Neural cell (in vitro differentiated cells): ENCODE data around the gene SCAP. TPM values are rescaled to one million over a fixed set of nuclear protein-coding genes. Genes with fewer than 3 reads are reported as not detected.

ENCODE experiments used
- H2AFZ ChIP-seq: fragments of 200-600, 300-800 bp; sonication (generic), shearing (Covaris generic); 2 replicates; pipeline ENCODE4 v1.6.0; 2014; ENCODE audit warnings: low read depth, mild to moderate bottlenecking, antibody characterized with exemption, low read length, moderate library complexity
- H3F3A ChIP-seq: fragments of 200-600 bp; shearing (Covaris generic); 2 replicates; pipeline ENCODE4 v1.6.1; 2016; ENCODE audit warnings: mild to moderate bottlenecking, moderate library complexity, mixed read lengths, antibody characterized with exemption, low read length; ENCODE audit not compliant: insufficient read depth, poor library complexity, severe bottlenecking
- H3K27ac ChIP-seq: fragments of 200-600, 300-800 bp; sonication (generic), shearing (Covaris generic); 2 replicates; pipeline ENCODE4 v1.5.1; 2014; ENCODE audit warnings: mild to moderate bottlenecking, low read length, moderate library complexity
- H3K27me3 ChIP-seq: fragments of 300-800, 200-600 bp; sonication (generic), shearing (Covaris generic); 2 replicates; pipeline ENCODE4 v1.6.0; 2014; ENCODE audit warnings: mild to moderate bottlenecking, low read depth, low read length, moderate library complexity; ENCODE audit not compliant: insufficient read depth
- H3K36me3 ChIP-seq: fragments of 300-800, 200-600 bp; sonication (generic), shearing (Covaris generic); 2 replicates; pipeline ENCODE4 v1.5.1; 2014; ENCODE audit warnings: mild to moderate bottlenecking, antibody characterized with exemption, low read length, moderate library complexity; ENCODE audit not compliant: insufficient read depth
- H3K4me2 ChIP-seq: fragments of 300-800, 200-600 bp; sonication (generic), shearing (Covaris generic); 2 replicates; pipeline ENCODE4 v1.6.0; 2014; ENCODE audit warnings: mild to moderate bottlenecking, low read length
- H3K4me3 ChIP-seq: fragments of 300-800, 200-600 bp; sonication (generic), shearing (Covaris generic); 2 replicates; pipeline ENCODE4 v1.5.1; 2014; ENCODE audit warnings: mild to moderate bottlenecking, low read length, moderate library complexity
- H3K79me2 ChIP-seq: fragments of 200-600 bp; shearing (Covaris generic); replicated peaks from 2 replicates; pipeline ENCODE4 v1.6.0; 2014; ENCODE audit warnings: mild to moderate bottlenecking, low read length, moderate library complexity; ENCODE audit not compliant: insufficient read depth
- H3K9ac ChIP-seq: fragments of 300-800, 200-600 bp; sonication (generic), shearing (Covaris generic); 2 replicates; pipeline ENCODE4 v1.6.1; 2016; ENCODE audit warnings: mild to moderate bottlenecking, low read length, mixed read lengths
- H3K9me2 ChIP-seq: fragments of 200-600 bp; shearing (Covaris generic); 2 replicates; pipeline ENCODE4 v1.6.1; 2016; ENCODE audit warnings: mild to moderate bottlenecking, low read length, mixed read lengths; ENCODE audit not compliant: insufficient read depth
- H3K9me3 ChIP-seq: fragments of 200-600, 300-800 bp; sonication (generic), shearing (Covaris generic); 2 replicates; pipeline ENCODE4 v1.6.1; 2016; ENCODE audit warnings: mild to moderate bottlenecking, mixed run types, low read length, moderate library complexity, mixed read lengths
- H4K20me1 ChIP-seq: fragments of 200-600 bp; shearing (Covaris generic); 2 replicates; pipeline ENCODE4 v1.6.1; 2016; ENCODE audit warnings: mild to moderate bottlenecking, mixed run types; ENCODE audit not compliant: insufficient read depth
- CTCF ChIP-seq: fragments of 450-650 bp; IDR thresholded peaks from 2 replicates; pipeline ENCODE4 v1.5.1; 2014; ENCODE audit warnings: antibody characterized with exemption, mild to moderate bottlenecking, moderate library complexity; ENCODE audit not compliant: poor library complexity, severe bottlenecking
- EP300 ChIP-seq: fragments of 450-650 bp; conservative IDR thresholded peaks from 2 replicates; pipeline ENCODE4 v1.6.1; 2014; ENCODE audit warnings: antibody characterized with exemption, mild to moderate bottlenecking, moderate library complexity; ENCODE audit not compliant: poor library complexity, severe bottlenecking
- EZH2 ChIP-seq: fragments of 200-600, 300-800 bp; shearing (Covaris generic), sonication (generic); IDR thresholded peaks from 2 replicates; pipeline ENCODE4 v1.6.1; 2014; ENCODE audit warnings: antibody characterized with exemption, low read length, borderline replicate concordance, mild to moderate bottlenecking; ENCODE audit not compliant: insufficient read depth, poor library complexity, severe bottlenecking
- MXI1 ChIP-seq: fragments of 450-650 bp; conservative IDR thresholded peaks from 2 replicates; pipeline ENCODE4 v1.6.1; 2014; ENCODE audit warnings: antibody characterized with exemption, mild to moderate bottlenecking; ENCODE audit not compliant: poor library complexity, severe bottlenecking
- POLR2AphosphoS5 ChIP-seq: IDR thresholded peaks from 2 replicates; pipeline ENCODE4 v1.6.1; 2012
- RAD21 ChIP-seq: fragments of 450-650 bp; conservative IDR thresholded peaks from 2 replicates; pipeline ENCODE4 v1.6.1; 2014; ENCODE audit warnings: antibody characterized with exemption, mild to moderate bottlenecking, moderate library complexity
- SMC3 ChIP-seq: fragments of 450-650 bp; conservative IDR thresholded peaks from 2 replicates; pipeline ENCODE4 v1.6.1; 2014; ENCODE audit warnings: antibody characterized with exemption, mild to moderate bottlenecking, moderate library complexity; ENCODE audit not compliant: poor library complexity
- TAF1 ChIP-seq: IDR thresholded peaks from 2 replicates; pipeline ENCODE4 v1.6.1; 2012; ENCODE audit warnings: low read depth
- polyA plus RNA-seq: library from polyadenylated mRNA; depleted of rRNA; stranded (reverse); fragments of >200 nt; gene quantifications from 2 replicates; pipeline ENCODE4 v1.2.3, GENCODE V29; 2014
- TF ChIP-seq, protein P1 (sequence below): IDR thresholded peaks from 2 replicates; pipeline ENCODE4 v1.6.1; 2012; ENCODE audit warnings: borderline replicate concordance

Gene SCAP
- polyA plus RNA-seq, 1 donor from 2014 or later: 58.0 TPM

DNA sequence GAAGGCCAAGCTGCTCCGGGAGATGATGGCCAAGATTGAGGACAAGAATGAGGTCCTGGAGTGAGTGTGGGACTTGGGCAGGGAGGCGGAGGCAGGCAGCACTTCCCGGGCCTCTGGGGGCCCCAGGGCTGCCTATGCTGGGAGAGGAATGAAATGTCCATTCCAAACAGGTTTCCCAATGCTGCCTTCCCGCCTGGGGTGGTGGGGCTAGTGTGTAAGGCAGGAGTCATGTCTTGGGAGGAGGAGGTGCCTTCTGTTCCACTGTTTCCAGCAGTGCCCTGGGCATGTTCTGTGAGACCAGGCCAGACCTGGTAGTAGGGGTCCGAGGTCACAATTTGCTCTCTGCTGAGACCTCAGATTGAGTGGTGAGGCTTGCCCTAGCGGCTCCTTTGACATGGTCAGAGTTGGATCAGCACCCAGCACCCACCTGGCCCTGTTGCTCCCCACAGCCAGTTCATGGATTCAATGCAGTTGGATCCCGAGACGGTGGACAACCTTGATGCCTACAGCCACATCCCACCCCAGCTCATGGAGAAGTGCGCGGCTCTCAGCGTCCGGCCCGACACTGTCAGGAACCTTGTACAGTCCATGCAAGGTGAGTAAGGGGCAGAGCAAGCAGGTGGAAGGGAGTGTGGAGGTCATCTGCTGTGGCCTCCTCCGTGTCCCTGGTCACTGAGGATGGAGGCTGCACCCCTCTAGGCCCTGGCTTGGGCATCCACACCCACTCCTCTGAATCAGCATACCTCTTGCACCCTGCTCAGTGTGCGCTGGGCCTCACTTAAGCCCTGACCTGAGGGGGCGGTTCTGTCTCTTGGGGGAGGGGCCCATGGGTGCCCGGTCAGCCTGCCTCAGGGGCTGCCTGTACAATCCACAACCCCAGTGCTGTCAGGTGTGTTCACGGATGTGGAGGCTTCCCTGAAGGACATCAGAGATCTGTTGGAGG lies 67.6 kb downstream of the SCAP start:
- no peaks in the 10 kb centered on the region for H3K79me2 ChIP-seq
- no peaks in the 10 kb centered on the region for H3F3A ChIP-seq
- no peaks in the 10 kb centered on the region for H3K9me2 ChIP-seq
- H3K9ac ChIP-seq: no peak overlapping the region
- H3K36me3 ChIP-seq: no peaks in the 10 kb centered on the region
- H3K27me3 ChIP-seq: no peaks in the 10 kb centered on the region
- H3K4me2 ChIP-seq: no peak overlapping the region
- no peaks in the 10 kb centered on the region for H3K9me3 ChIP-seq
- no peak overlapping the region for H2AFZ ChIP-seq
- H4K20me1 ChIP-seq: no peaks in the 10 kb centered on the region
- no peak overlapping the region for H3K4me3 ChIP-seq
- no peak for TF ChIP-seq POLR2AphosphoS5
- TF ChIP-seq SMC3: no peak
- TF ChIP-seq, protein P1, sequence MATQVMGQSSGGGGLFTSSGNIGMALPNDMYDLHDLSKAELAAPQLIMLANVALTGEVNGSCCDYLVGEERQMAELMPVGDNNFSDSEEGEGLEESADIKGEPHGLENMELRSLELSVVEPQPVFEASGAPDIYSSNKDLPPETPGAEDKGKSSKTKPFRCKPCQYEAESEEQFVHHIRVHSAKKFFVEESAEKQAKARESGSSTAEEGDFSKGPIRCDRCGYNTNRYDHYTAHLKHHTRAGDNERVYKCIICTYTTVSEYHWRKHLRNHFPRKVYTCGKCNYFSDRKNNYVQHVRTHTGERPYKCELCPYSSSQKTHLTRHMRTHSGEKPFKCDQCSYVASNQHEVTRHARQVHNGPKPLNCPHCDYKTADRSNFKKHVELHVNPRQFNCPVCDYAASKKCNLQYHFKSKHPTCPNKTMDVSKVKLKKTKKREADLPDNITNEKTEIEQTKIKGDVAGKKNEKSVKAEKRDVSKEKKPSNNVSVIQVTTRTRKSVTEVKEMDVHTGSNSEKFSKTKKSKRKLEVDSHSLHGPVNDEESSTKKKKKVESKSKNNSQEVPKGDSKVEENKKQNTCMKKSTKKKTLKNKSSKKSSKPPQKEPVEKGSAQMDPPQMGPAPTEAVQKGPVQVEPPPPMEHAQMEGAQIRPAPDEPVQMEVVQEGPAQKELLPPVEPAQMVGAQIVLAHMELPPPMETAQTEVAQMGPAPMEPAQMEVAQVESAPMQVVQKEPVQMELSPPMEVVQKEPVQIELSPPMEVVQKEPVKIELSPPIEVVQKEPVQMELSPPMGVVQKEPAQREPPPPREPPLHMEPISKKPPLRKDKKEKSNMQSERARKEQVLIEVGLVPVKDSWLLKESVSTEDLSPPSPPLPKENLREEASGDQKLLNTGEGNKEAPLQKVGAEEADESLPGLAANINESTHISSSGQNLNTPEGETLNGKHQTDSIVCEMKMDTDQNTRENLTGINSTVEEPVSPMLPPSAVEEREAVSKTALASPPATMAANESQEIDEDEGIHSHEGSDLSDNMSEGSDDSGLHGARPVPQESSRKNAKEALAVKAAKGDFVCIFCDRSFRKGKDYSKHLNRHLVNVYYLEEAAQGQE: no peak
- TF ChIP-seq RAD21: no peak
- TF ChIP-seq TAF1: no peak
- no peak for TF ChIP-seq CTCF
- TF ChIP-seq MXI1: no peak
- TF ChIP-seq EZH2: no peak
- no peak for TF ChIP-seq EP300
- no peak overlapping the region for H3K27ac ChIP-seq

DNA sequence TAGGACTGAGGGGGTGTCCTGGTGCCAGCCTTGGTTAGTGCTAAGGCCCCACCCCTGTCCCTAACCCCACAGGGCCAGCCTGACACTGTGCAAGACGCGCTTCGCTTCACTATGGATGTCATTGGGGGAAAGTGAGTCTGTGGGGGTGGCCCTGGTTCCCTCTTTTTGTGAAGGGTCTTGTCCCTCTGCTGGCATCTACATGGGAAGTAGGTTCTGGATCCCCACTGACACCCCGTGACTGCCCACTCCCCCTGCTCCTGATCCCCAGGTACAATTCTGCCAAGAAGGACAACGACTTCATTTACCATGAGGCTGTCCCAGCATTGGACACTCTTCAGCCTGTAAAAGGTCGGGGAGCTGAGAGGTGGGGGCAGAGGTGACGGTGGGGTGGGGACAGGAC lies 68.5 kb downstream of the SCAP start:
- Histone ChIP-seq H3K79me2 (no peaks in the 10 kb centered on the region), H3K27me3 (no peaks in the 10 kb centered on the region), H4K20me1 (no peaks in the 10 kb centered on the region), H3K36me3 (no peaks in the 10 kb centered on the region), H3K9me2 (no peaks in the 10 kb centered on the region), H3K4me2 (no peak overlapping the region), H3K27ac (no peak overlapping the region), H3K4me3 (no peak overlapping the region), H2AFZ (no peak overlapping the region), H3K9me3 (no peaks in the 10 kb centered on the region), H3F3A (no peaks in the 10 kb centered on the region), H3K9ac (no peak overlapping the region)
- TF ChIP-seq POLR2AphosphoS5: no peak
- no peak for TF ChIP-seq TAF1
- TF ChIP-seq SMC3: no peak
- TF ChIP-seq, protein P1: no peak
- TF ChIP-seq EZH2: no peak
- no peak for TF ChIP-seq CTCF
- no peak for TF ChIP-seq RAD21
- TF ChIP-seq EP300: no peak
- no peak for TF ChIP-seq MXI1
